ENCODE data around the gene KCNMB2.

The KCNMB2 gene

GRCh38 chr3:178748874-178749273, 212.6 kb downstream of the KCNMB2 start:
- TF ChIP-seq JUND (IDR thresholded peaks at IDR 0.05; ENCODE audit: low read depth), result no peak
- no peak for DNase-seq (ENCODE audit: low read depth in 1 of 2, low spot score in 1 of 2)
- in situ Hi-C loops (cut with HindIII; ENCODE audit: low pct_unique_long_range_greater_than_20kb, low sequenced_read_pairs), result no loop called here

- TF ChIP-seq JUND (IDR thresholded peaks at IDR 0.05; ENCODE audit: low read depth), result no peak
- in situ Hi-C loops (cut with HindIII; ENCODE audit: low pct_unique_long_range_greater_than_20kb, low sequenced_read_pairs), result no loop called here
- DNase-seq (ENCODE audit: low read depth in 1 of 2, low spot score in 1 of 2), result no peak
Measured at GRCh38 chr3:178749471-178749870, 213.2 kb downstream of the KCNMB2 start.

- DNase-seq (ENCODE audit: low read depth in 1 of 2, low spot score in 1 of 2), result no peak
- TF ChIP-seq JUND (IDR thresholded peaks at IDR 0.05; ENCODE audit: low read depth), result no peak
- in situ Hi-C loops (cut with HindIII; ENCODE audit: low pct_unique_long_range_greater_than_20kb, low sequenced_read_pairs), result no loop called here
Measured at GRCh38 chr3:178750639-178751300, 214.5 kb downstream of the KCNMB2 start.

- no peak for TF ChIP-seq JUND (IDR thresholded peaks at IDR 0.05; ENCODE audit: low read depth)
- in situ Hi-C loops (cut with HindIII; ENCODE audit: low pct_unique_long_range_greater_than_20kb, low sequenced_read_pairs), result no loop called here
Measured at GRCh38 chr3:178752843-178753242, 216.6 kb downstream of the KCNMB2 start.

GRCh38 chr3:178754852-178755510, 218.7 kb downstream of the KCNMB2 start:
- DNase-seq (ENCODE audit: low read depth in 1 of 2, low spot score in 1 of 2), result no peak
- no peak for TF ChIP-seq JUND (IDR thresholded peaks at IDR 0.05; ENCODE audit: low read depth)
- in situ Hi-C loops (cut with HindIII; ENCODE audit: low pct_unique_long_range_greater_than_20kb, low sequenced_read_pairs), result no loop called here

More at GRCh38 chr3:178752843-178753242, 216.6 kb downstream of the KCNMB2 start:
- no peak for DNase-seq (ENCODE audit: low read depth in 1 of 2, low spot score in 1 of 2)

GRCh38 chr3:178761024-178761423, 224.8 kb downstream of the KCNMB2 start:
- no peak for DNase-seq (ENCODE audit: low read depth in 1 of 2, low spot score in 1 of 2)
- in situ Hi-C loops (cut with HindIII; ENCODE audit: low pct_unique_long_range_greater_than_20kb, low sequenced_read_pairs), result no loop called here
- no peak for TF ChIP-seq JUND (IDR thresholded peaks at IDR 0.05; ENCODE audit: low read depth)

- in situ Hi-C loops (cut with HindIII; ENCODE audit: low pct_unique_long_range_greater_than_20kb, low sequenced_read_pairs), result no loop called here
- no peak for DNase-seq (ENCODE audit: low read depth in 1 of 2, low spot score in 1 of 2)
- no peak for TF ChIP-seq JUND (IDR thresholded peaks at IDR 0.05; ENCODE audit: low read depth)
Measured at GRCh38 chr3:178761461-178761860, 225.2 kb downstream of the KCNMB2 start.

GRCh38 chr3:178762385-178762784, 226.1 kb downstream of the KCNMB2 start:
- in situ Hi-C loops (cut with HindIII; ENCODE audit: low pct_unique_long_range_greater_than_20kb, low sequenced_read_pairs), result no loop called here
- DNase-seq (ENCODE audit: low read depth in 1 of 2, low spot score in 1 of 2), result no peak
- no peak for TF ChIP-seq JUND (IDR thresholded peaks at IDR 0.05; ENCODE audit: low read depth)

- no peak for TF ChIP-seq JUND (IDR thresholded peaks at IDR 0.05; ENCODE audit: low read depth)
- DNase-seq (ENCODE audit: low read depth in 1 of 2, low spot score in 1 of 2), result no peak
- in situ Hi-C loops (cut with HindIII; ENCODE audit: low pct_unique_long_range_greater_than_20kb, low sequenced_read_pairs), result no loop called here
Measured at GRCh38 chr3:178765472-178765871, 229.2 kb downstream of the KCNMB2 start.

GRCh38 chr3:178767581-178767980, 231.3 kb downstream of the KCNMB2 start:
- no peak for DNase-seq (ENCODE audit: low read depth in 1 of 2, low spot score in 1 of 2)
- in situ Hi-C loops (cut with HindIII; ENCODE audit: low pct_unique_long_range_greater_than_20kb, low sequenced_read_pairs), result no loop called here
- no peak for TF ChIP-seq JUND (IDR thresholded peaks at IDR 0.05; ENCODE audit: low read depth)

- in situ Hi-C loops (cut with HindIII; ENCODE audit: low pct_unique_long_range_greater_than_20kb, low sequenced_read_pairs), result no loop called here
Measured at GRCh38 chr3:178768072-178768864, 232.0 kb downstream of the KCNMB2 start.

GRCh38 chr3:178771511-178771910, 235.3 kb downstream of the KCNMB2 start:
- DNase-seq (ENCODE audit: low read depth in 1 of 2, low spot score in 1 of 2), result no peak
- no peak for TF ChIP-seq JUND (IDR thresholded peaks at IDR 0.05; ENCODE audit: low read depth)
- in situ Hi-C loops (cut with HindIII; ENCODE audit: low pct_unique_long_range_greater_than_20kb, low sequenced_read_pairs), result no loop called here

More at GRCh38 chr3:178768072-178768864, 232.0 kb downstream of the KCNMB2 start:
- TF ChIP-seq JUND (IDR thresholded peaks at IDR 0.05; ENCODE audit: low read depth), result no peak
- no peak for DNase-seq (ENCODE audit: low read depth in 1 of 2, low spot score in 1 of 2)

GRCh38 chr3:178772746-178773145, 236.5 kb downstream of the KCNMB2 start:
- no peak for DNase-seq (ENCODE audit: low read depth in 1 of 2, low spot score in 1 of 2)
- TF ChIP-seq JUND (IDR thresholded peaks at IDR 0.05; ENCODE audit: low read depth), result no peak
- in situ Hi-C loops (cut with HindIII; ENCODE audit: low pct_unique_long_range_greater_than_20kb, low sequenced_read_pairs), result no loop called here
